Nephron (organoid): Measurements from ENCODE around the gene IL36A.

ENCODE experiments used
- H3K27ac Mint-ChIP-seq, 3 experiments: 2 replicates each; pipeline ENCODE4 v1.8.0; 2020; ENCODE audit warnings: mixed read lengths in 3 of 3, mild to moderate bottlenecking in 2 of 3, moderate library complexity in 1 of 3
- H3K27me3 Mint-ChIP-seq: 2 replicates; pipeline ENCODE4 v1.8.0; 2021; ENCODE audit warnings: low read depth, mild to moderate bottlenecking, moderate library complexity, mixed read lengths
- H3K36me3 Mint-ChIP-seq: 2 replicates; pipeline ENCODE4 v1.8.0; 2020; ENCODE audit warnings: low read depth, mixed read lengths
- H3K4me1 Mint-ChIP-seq: 2 replicates; pipeline ENCODE4 v1.8.0; 2020; ENCODE audit warnings: mixed read lengths
- H3K4me3 Mint-ChIP-seq, 3 experiments: 2 replicates each; pipeline ENCODE4 v1.8.0; 2020; ENCODE audit warnings: mild to moderate bottlenecking in 3 of 3, mixed read lengths in 3 of 3, moderate library complexity in 2 of 3
- H3K9me3 Mint-ChIP-seq: 2 replicates; pipeline ENCODE4 v1.8.0; 2020; ENCODE audit warnings: mixed read lengths
- TF ChIP-seq, protein P1 (sequence below), 3 experiments: fragments of 200-600 bp; sonication (generic); IDR thresholded peaks; one replicate each; pipeline ENCODE4 v1.5.0; 2021; ENCODE audit warnings: antibody characterized with exemption in 3 of 3; ENCODE audit not compliant: unreplicated experiment in 3 of 3

Gene IL36A

DNA sequence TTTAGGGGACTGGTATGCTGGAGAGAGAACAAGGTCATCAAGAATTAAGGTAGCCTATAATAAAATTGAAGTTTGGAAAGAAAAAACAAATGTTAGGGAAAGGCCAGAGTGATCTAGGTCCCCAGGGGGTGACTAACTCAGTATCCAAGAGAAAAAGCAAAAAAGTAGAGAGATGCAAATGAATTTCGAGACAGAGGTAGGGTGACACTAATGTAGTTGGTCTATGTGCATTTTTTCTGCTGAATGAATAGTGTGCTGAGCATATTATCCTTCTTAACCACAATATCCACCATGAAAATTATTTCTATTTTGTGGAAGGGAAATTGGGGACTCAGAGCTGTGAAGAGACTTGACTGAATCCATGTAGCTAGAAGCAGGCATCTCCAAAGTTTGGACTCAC is 9.8 kb downstream of the IL36A start:
- peaks cover 7% of the 10 kb centered on the region for H3K9me3 Mint-ChIP-seq
- no peaks in the 10 kb centered on the region for H3K36me3 Mint-ChIP-seq
- TF ChIP-seq, protein P1, sequence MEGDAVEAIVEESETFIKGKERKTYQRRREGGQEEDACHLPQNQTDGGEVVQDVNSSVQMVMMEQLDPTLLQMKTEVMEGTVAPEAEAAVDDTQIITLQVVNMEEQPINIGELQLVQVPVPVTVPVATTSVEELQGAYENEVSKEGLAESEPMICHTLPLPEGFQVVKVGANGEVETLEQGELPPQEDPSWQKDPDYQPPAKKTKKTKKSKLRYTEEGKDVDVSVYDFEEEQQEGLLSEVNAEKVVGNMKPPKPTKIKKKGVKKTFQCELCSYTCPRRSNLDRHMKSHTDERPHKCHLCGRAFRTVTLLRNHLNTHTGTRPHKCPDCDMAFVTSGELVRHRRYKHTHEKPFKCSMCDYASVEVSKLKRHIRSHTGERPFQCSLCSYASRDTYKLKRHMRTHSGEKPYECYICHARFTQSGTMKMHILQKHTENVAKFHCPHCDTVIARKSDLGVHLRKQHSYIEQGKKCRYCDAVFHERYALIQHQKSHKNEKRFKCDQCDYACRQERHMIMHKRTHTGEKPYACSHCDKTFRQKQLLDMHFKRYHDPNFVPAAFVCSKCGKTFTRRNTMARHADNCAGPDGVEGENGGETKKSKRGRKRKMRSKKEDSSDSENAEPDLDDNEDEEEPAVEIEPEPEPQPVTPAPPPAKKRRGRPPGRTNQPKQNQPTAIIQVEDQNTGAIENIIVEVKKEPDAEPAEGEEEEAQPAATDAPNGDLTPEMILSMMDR (IDR thresholded peaks at IDR 0.05; ENCODE audit: unreplicated experiment in 3 of 3) = no peak
- H3K27me3 Mint-ChIP-seq = peaks cover 29% of the 10 kb centered on the region
- no peak overlapping the region for H3K4me3 Mint-ChIP-seq
- H3K4me1 Mint-ChIP-seq = no peaks in the 10 kb centered on the region
- H3K27ac Mint-ChIP-seq = no peak overlapping the region

DNA sequence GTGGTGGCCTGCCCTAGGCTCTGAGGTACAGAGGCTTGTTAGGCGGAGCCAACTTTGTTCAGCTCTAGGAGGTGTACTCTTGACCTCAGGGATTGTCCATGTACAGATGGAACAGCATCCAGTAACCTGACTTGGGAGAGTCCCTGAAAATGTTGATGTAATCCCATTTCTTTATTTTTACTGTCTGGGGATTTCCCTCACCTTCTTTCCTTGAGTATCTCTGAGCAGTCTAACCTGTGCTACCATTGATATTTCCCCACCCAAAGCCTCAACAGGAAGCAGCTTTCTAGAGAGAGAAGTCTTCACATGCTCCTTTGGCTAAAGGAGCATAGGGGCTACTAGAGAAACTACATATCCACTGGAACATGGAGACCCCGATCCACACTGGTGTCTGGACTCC is 10.4 kb downstream of the IL36A start:
- Mint-ChIP-seq H3K4me1 (no peaks in the 10 kb centered on the region), H3K9me3 (peaks cover 7% of the 10 kb centered on the region), H3K36me3 (no peaks in the 10 kb centered on the region), H3K27ac (no peak overlapping the region), H3K4me3 (no peak overlapping the region), H3K27me3 (peaks cover 29% of the 10 kb centered on the region)
- TF ChIP-seq, protein P1 (IDR thresholded peaks at IDR 0.05; ENCODE audit: unreplicated experiment in 3 of 3) = no peak

DNA sequence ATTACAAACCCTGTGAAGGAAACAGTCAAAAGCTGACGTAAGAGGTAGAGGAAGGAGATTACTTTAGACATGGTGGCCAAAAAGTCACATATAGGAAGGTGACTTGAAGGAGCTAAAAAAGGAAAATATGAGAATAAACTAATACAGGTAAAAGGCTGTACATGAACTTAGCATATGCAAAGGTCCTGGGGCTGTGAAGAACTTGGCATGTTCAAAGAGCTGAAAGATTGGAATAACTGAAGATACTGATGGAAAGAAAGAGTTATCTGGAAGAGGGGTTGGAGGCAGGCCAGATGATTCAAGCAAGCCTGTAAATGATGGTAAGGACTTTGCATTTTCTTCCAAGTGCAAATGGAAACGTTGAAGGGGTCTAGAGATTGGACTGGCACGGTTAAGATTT is 13.2 kb downstream of the IL36A start:
- H3K27ac Mint-ChIP-seq = no peak overlapping the region
- peaks cover 26% of the 10 kb centered on the region for H3K27me3 Mint-ChIP-seq
- H3K9me3 Mint-ChIP-seq = peaks cover 7% of the 10 kb centered on the region
- TF ChIP-seq, protein P1 (IDR thresholded peaks at IDR 0.05; ENCODE audit: unreplicated experiment in 3 of 3) = no peak
- H3K36me3 Mint-ChIP-seq = no peaks in the 10 kb centered on the region
- H3K4me1 Mint-ChIP-seq = no peaks in the 10 kb centered on the region
- no peak overlapping the region for H3K4me3 Mint-ChIP-seq

DNA sequence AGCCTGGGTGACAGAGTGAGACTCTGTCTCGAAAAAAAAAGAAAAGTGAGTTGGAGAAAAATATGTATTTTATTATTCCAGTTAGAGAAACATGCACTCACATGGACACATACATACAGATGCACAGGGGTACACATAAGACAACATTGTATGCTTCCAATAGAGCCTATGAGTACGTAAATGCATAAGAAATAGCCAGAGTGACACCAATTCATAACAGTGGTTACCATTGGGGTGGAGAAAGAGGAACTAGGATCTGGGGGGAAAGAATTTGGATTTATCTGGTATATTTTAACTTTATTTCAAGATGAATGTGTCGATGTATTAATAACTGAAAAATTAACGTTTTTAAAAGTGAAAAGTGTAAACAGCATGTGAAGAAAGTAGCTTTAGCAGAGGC is 16.1 kb downstream of the IL36A start:
- Mint-ChIP-seq H3K27me3 (peaks cover 31% of the 10 kb centered on the region), H3K9me3 (peaks cover 4% of the 10 kb centered on the region), H3K4me1 (no peaks in the 10 kb centered on the region), H3K36me3 (no peaks in the 10 kb centered on the region), H3K27ac (no peak overlapping the region), H3K4me3 (no peak overlapping the region)
- TF ChIP-seq, protein P1 (IDR thresholded peaks at IDR 0.05; ENCODE audit: unreplicated experiment in 3 of 3) = no peak

DNA sequence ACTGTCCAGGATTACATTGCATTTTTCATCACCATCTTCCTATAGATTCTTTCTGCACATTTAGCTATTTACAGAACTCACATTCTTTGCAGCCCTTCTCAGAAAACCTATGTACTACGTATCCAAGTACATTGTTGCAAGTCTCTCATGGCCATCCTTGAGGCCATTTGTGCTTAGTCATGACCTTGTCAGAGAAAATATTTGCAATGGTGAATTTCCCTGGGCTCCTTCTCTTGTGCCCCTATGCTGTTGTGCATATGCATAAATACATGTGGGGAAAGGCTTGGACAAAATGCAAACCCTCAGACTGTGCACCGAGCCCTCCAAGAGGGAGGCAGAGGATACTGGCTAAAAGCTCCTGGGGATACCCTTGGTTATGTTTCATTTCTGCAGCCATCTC is 19.5 kb downstream of the IL36A start:
- Mint-ChIP-seq H3K4me3 (no peak overlapping the region), H3K4me1 (no peaks in the 10 kb centered on the region), H3K9me3 (no peaks in the 10 kb centered on the region), H3K27ac (no peak overlapping the region), H3K27me3 (peaks cover 42% of the 10 kb centered on the region), H3K36me3 (no peaks in the 10 kb centered on the region)
- TF ChIP-seq, protein P1 (IDR thresholded peaks at IDR 0.05; ENCODE audit: unreplicated experiment in 3 of 3) = no peak

DNA sequence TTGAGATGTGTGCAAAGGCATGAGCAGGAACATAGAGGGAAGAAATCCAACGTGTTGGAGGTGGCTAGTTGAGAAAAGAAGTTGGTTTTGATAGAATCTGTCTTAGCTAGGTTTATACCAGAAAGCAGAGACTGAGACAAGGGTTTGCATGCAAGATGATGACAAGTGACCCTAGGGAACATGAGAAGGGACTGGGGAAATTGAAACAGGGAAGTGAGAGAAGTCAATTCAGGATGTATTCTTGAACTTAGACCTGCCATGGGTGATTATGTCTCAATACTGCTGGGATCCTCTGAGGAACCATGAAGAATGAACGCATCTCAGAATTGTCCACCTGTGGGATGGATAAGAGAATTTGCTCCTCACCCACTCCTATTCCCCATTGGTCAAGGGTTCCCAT is 20.5 kb downstream of the IL36A start:
- Mint-ChIP-seq H3K4me3 (no peak overlapping the region), H3K9me3 (no peaks in the 10 kb centered on the region), H3K36me3 (no peaks in the 10 kb centered on the region), H3K4me1 (no peaks in the 10 kb centered on the region), H3K27ac (no peak overlapping the region), H3K27me3 (peaks cover 50% of the 10 kb centered on the region)
- TF ChIP-seq, protein P1 (IDR thresholded peaks at IDR 0.05; ENCODE audit: unreplicated experiment in 3 of 3) = no peak
